VCaP (cell line): ENCODE data around the gene TBC1D3I.
"Not testable (repeated sequence)": the region's sequence is repeated elsewhere in the genome, so short reads cannot be mapped to it uniquely, and the experiment has no call there.

Experiments
- H3K27ac ChIP-seq: fragments of 450-650 bp; 2 replicates; pipeline ENCODE4 v1.5.1; 2017
- TF ChIP-seq, protein P1 (sequence below): fragments of 450-650 bp; conservative IDR thresholded peaks from 2 replicates; pipeline ENCODE4 v1.5.1; 2017; ENCODE audit warnings: mild to moderate bottlenecking, moderate library complexity

TBC1D3I gene

DNA sequence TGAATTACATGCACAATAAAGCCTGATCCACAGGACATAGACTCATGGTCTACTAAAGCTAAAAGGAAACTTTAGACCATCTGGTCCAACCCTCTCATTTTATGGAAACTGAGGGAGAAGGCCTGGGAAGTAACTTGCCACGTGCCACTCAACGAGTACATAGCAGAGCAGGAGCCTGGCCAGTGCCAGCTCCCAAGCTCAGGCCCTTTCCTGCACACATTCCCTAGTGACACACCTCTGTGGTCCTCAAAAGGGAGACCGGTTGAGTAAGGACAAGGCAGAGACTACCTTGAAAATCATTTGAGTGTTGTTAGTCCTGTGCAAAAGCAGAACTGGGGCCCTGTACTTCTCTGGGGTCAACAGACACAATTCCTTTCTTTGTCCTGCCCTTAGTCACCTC lies 50.7 kb downstream of the TBC1D3I start:
- TF ChIP-seq, protein P1, sequence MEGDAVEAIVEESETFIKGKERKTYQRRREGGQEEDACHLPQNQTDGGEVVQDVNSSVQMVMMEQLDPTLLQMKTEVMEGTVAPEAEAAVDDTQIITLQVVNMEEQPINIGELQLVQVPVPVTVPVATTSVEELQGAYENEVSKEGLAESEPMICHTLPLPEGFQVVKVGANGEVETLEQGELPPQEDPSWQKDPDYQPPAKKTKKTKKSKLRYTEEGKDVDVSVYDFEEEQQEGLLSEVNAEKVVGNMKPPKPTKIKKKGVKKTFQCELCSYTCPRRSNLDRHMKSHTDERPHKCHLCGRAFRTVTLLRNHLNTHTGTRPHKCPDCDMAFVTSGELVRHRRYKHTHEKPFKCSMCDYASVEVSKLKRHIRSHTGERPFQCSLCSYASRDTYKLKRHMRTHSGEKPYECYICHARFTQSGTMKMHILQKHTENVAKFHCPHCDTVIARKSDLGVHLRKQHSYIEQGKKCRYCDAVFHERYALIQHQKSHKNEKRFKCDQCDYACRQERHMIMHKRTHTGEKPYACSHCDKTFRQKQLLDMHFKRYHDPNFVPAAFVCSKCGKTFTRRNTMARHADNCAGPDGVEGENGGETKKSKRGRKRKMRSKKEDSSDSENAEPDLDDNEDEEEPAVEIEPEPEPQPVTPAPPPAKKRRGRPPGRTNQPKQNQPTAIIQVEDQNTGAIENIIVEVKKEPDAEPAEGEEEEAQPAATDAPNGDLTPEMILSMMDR: no peak
- H3K27ac ChIP-seq: no peak overlapping the region

DNA sequence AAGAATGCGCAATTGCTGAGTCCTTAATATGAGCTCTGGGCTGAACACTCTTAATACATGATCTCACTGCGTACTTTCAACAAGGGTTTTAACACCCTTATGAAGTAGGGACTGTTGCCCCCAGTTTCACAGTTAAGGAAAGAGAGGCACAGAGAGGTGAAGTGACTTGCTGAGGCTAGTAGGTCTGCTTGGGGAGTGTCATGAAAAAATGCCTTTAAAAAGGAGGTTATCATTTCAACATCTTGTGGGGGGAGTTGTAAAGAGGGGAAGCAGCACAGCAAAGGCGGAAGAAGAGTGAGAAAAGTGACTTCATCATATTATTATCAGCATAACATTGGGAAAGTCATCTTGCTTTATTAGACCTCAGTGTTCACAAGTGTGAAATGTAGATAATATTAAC lies 51.4 kb downstream of the TBC1D3I start:
- no peak overlapping the region for H3K27ac ChIP-seq
- TF ChIP-seq, protein P1: no peak

DNA sequence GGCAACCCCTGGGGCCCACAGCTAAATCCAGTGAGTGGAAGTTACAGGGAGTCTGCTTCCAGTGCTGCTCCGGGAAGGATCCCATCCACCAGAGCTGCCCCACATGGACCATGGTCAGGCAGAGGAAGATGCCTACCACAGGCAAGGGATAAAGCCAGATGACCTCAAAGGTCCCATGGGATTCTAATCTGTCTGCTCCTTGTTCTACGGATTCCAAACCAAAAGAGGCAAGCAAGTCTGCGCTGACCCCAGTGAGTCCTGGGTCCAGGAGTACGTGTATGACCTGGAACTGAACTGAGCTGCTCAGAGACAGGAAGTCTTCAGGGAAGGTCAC lies 52.1 kb downstream of the TBC1D3I start:
- TF ChIP-seq, protein P1: no peak

DNA sequence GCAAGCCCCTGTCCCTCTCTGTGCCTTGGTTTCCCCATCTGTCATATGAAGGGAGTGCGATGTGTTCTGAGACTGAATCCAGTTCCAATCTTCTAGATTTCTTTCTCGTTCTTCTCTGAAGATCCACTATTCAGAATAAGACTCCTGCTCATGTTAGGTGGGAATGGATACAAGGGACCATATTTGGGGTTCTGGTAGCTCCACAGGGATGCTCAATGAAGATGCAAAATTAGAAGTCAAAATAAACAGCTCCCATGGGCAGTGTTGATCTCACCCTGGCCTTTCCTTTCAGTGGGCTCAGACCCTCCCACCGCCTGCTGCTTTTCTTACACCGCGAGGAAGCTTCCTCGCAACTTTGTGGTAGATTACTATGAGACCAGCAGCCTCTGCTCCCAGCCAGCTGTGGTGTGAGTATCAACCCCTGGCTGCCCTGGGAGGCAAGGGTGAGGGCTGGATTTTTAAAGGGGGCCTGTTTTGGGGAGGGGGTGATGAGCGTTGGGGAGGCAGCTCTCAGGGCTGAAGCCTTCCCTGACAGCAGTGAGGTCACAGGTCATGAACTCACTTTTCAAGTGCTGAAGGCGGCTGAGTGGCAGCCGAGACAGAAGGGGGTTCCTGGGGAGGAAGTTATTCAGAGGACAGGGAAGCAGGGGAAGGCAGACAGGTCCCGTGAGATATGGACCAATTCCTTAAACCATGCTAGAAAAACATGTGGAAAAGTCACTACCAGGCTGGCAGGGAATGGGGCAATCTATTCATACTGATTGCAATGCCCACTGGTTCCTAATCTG lies 52.7 kb downstream of the TBC1D3I start:
- H3K27ac ChIP-seq: not testable (repeated sequence)

More for the DNA sequence above, 52.1 kb downstream of the TBC1D3I start:
- H3K27ac ChIP-seq: no peak overlapping the region

DNA sequence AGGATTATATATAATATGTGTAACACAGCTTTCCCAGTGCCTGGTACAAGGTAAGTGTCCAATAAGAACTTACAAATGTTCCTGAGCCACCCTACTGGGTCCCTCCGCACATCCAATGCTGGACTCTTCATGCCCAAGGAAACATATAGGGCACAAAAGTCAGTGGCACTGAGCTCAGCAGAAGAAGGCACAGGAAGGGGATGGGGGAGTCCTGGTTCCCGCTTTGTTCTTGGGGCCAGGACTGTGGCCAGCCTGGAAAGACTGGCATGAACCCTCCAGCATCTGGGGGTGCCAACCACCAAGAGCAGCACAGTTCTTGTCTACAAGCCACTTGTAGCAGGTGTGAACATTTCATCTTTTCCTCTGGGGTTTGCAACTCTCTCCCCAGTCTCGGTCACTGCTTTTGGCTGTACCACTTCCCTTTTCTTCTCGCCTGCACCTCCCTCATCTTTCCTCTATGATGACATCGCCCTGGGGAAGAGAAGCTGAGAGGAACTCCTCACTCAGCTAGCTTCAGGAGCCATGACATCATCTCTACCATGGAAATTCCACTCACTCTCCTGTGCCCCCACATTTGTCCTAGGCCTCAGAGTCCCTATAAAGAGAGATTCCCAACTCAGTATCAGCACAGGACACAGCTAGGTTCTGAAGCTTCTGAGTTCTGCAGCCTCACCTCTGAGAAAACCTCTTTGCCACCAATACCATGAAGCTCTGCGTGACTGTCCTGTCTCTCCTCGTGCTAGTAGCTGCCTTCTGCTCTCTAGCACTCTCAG lies 53.7 kb downstream of the TBC1D3I start, which contains the start of gene CCL4L2:
TSS of gene CCL4L2 (plus strand) at position 625 of the 773 bp plus-strand sequence.
- H3K27ac ChIP-seq: not testable (repeated sequence)

DNA sequence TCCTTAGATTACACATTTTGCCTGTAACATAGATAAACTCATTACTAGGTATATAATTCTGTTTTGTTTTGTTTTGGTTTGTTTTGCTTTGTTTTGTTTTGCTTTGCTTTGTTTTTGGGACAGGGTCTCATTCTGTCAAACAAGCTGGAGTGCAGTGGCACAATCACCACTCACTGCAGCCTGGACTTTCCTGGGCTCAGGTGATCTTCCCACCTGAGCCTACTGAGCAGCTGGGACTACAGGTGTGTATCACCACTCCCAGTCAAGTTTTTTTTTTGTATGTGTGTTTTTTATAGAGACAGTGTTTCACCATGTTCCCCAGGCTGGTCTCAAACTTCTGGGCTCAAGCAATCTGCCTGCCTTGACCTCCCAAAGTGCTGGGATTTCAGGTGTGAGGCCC lies 54.8 kb downstream of the TBC1D3I start:
- H3K27ac ChIP-seq: no peak overlapping the region
- TF ChIP-seq, protein P1: no peak

DNA sequence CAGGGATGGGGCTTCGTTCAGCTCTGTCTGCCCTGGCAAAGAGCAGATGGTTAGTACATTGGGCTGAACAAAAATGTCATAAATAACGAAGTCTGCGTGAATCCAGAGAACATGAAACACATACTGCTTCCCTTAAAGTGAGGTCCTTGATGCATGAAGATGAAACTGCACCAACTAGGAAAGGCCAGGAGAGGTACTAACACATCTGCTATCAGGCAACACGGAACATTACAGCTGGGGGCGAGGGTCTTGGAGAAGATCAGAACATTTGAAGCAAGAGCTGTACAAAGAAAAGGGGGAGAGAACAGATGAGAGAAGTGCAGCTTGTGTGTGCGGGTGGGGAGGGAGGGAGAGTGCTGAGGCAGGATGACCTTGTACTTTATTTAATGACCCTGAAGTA lies 57.0 kb downstream of the TBC1D3I start:
- not testable (repeated sequence) for H3K27ac ChIP-seq

DNA sequence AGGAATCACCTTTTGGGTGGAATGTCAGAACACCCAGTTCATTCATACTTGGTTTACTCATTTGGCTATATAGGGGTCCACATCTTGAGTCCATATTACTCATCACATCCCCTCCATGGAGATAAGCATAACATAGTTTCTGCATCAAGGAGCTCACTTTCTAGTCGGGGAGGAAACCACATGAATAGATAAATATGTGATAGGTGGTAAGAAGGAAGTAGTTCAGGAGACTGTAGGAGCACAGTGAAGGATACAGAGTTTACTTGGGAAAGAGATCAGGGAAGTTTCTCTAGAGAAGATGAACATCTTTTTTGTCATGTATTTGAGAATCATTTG lies 57.9 kb downstream of the TBC1D3I start:
- H3K27ac ChIP-seq: not testable (repeated sequence)

DNA sequence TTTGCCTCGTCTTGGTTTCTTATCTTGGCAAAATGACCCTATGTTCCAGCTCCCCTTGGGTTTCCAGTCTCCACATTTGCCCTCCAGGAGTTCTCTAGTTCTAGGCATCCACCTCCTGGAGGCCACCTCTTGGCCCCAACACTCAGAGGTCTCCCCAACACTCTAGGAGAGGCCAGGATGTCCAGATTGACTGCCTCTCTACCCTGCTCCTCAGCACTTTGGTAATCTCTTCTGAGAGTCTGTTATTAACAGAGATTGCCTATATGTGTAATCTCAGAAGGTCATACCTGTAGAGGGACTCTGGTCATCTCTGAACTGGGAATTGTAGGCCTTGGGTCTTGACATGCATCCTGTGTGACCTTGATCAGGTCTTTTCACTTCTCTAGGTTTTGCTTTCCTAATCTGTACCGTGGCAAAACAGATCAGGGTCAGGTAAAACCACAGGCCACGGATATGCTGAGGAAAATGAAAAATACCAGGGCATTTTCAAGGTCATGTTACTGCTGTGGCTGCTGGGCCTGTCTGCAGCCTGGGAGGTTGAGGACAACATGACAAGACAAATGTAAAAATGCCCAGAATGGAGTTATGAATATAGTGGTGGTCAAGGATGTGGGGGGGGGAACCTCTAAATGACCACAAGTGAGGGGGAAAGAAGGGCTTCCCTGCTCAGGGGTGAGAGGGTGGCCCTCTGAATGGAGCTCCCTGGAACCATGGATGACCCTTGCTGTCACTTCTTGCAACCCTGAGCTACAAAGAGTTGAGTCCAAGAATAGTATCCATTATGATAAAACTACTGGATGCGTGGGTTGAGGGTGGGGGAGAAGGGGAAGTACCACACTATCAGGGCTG lies 58.5 kb downstream of the TBC1D3I start:
- no peak overlapping the region for H3K27ac ChIP-seq
- TF ChIP-seq, protein P1: no peak
